Measurements from ENCODE around the gene MTMR8. TPM values are rescaled to one million over a fixed set of nuclear protein-coding genes. Genes with fewer than 3 reads are reported as not detected.

MTMR8 gene
- total and polyA plus RNA-seq, 9 of the 15 experiments (the other 6 are each of a cell fraction or from before 2014, with no cell fraction given): 1.8 to 5.5 (median 3.0) TPM

DNA sequence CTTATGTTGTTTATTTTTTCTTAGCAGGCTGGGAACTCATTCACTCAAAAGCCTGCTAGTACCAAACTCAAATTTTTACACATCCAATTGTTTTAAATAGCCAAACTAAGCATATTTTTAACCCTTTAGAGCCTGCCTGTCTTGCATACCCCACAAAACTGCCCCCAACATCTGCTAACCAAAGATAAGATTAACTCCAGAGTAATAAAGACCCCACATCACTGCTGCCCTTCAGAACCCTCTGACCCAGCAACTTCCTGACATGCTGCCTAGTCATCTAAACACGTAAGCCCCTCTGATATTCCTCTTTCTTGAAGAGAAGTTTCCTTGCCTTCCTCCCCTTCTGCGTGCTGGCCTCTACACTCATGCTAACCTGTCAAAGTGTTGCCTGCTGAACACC, 104.1 kb downstream of the MTMR8 start:
- H4K20me1 ChIP-seq (replicated peaks; ENCODE audit: control insufficient read depth, insufficient read depth, low read length): no peaks in the 10 kb centered on the region
- no peaks in the 10 kb centered on the region for H3K79me2 ChIP-seq (ENCODE audit: control insufficient read depth, insufficient read depth, low read length)
- DNase-seq (ENCODE audit: extremely low read depth in 1 of 4, low spot score in 3 of 4): peak in 2 of 4 experiments; percentile 9 to 23
- peak overlapping the region; percentile 46; the same call in 2 of the 3 replicates for H3K27ac ChIP-seq (ENCODE audit: extremely low read depth, low read depth, low read length)
- H3K36me3 ChIP-seq (ENCODE audit: control insufficient read depth, insufficient read depth, low read length): no peaks in the 10 kb centered on the region
- no peak overlapping the region for H3K9ac ChIP-seq (ENCODE audit: insufficient read depth in 1 of 2, low read depth in 2 of 2, low read length in 2 of 2)
- no peak overlapping the region for H3K4me3 ChIP-seq
- ChIA-PET POLR2A (no interaction called here), CTCF (ENCODE audit: low intra/inter-chr PET ratio) (no interaction called here)
- no peak for ATAC-seq
- no peak overlapping the region for H2AFZ ChIP-seq (ENCODE audit: low read depth, low read length)
- no peaks in the 10 kb centered on the region for H3K27me3 ChIP-seq (ENCODE audit: control insufficient read depth in 2 of 2, insufficient read depth in 2 of 2, low read length in 2 of 2)
- no peaks in the 10 kb centered on the region for H3K9me1 ChIP-seq (ENCODE audit: control insufficient read depth, insufficient read depth, low read length)
- no peak for TF ChIP-seq KAT7 (CRISPR knock-in tag; IDR thresholded peaks at IDR 0.05; ENCODE audit: borderline replicate concordance)
- TF ChIP-seq ARID1B (IDR thresholded peaks at IDR 0.05): peak; percentile 51; the same call in 1 of the 2 replicates
- TF ChIP-seq CBFA2T2 (conservative IDR thresholded peaks at IDR 0.05): peak; percentile 17; the same call in 1 of the 2 replicates
- no peak for TF ChIP-seq ZBTB8A (IDR thresholded peaks at IDR 0.05; ENCODE audit: partially characterized antibody)
- peak; percentile 13; the same call in 1 of the 2 replicates for TF ChIP-seq EP300 (IDR thresholded peaks at IDR 0.05; ENCODE audit: low read length)
- peak; percentile 64 for TF ChIP-seq CBFA2T3 (IDR thresholded peaks at IDR 0.05)
- peak; percentile 57 for FAIRE-seq
- H3K4me2 ChIP-seq (ENCODE audit: insufficient read depth, low read length): no peak overlapping the region
- intact Hi-C loops (cut with micrococcal nuclease): no loop called here
- no peaks in the 10 kb centered on the region for H3K9me3 ChIP-seq (replicated peaks; ENCODE audit: control insufficient read depth, insufficient read depth, low read depth, low read length)
- no peaks in the 10 kb centered on the region; a peak in 2 of 5 replicates for H3K4me1 ChIP-seq (replicated peaks in 1 of 2; ENCODE audit: control insufficient read depth in 2 of 2, insufficient read depth in 2 of 2, low read length in 2 of 2)
- in situ Hi-C loops (cut with MboI): no loop called here
- no TSS peak for BruUV-seq (replicated peaks)
- WGBS (ENCODE audit: insufficient coverage, low coverage, missing lambda C conversion rate): 0% methylated on average over 2 of the region's 2 CpGs

DNA sequence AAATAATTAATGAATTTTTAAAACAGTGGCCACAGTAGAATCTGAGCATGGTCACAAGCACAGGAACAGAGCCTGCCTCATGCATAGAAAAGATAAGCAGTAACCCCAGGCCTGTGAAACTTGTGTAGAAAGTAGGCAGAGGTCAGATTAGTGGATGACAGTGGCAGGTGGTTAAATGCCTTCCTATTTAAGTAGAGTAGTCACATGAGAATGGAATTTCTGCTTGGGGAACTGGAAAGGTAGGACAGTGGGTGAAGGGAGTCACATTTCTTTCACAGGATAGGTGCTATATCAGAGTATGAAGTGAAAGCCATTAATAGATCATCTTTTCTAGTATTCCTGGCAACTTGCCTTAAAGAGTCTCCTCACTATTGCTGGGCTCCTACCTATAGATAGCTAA, 130.0 kb downstream of the MTMR8 start:
- Histone ChIP-seq H3K27ac (ENCODE audit: extremely low read depth, low read depth, low read length) (no peak overlapping the region), H4K20me1 (replicated peaks; ENCODE audit: control insufficient read depth, insufficient read depth, low read length) (no peaks in the 10 kb centered on the region), H3K4me2 (ENCODE audit: insufficient read depth, low read length) (no peak overlapping the region), H3K4me3 (no peak overlapping the region), H3K36me3 (ENCODE audit: control insufficient read depth, insufficient read depth, low read length) (no peaks in the 10 kb centered on the region), H3K4me1 (replicated peaks in 1 of 2; ENCODE audit: control insufficient read depth in 2 of 2, insufficient read depth in 2 of 2, low read length in 2 of 2) (no peaks in the 10 kb centered on the region), H3K79me2 (ENCODE audit: control insufficient read depth, insufficient read depth, low read length) (no peaks in the 10 kb centered on the region), H3K27me3 (ENCODE audit: control insufficient read depth in 2 of 2, insufficient read depth in 2 of 2, low read length in 2 of 2) (no peaks in the 10 kb centered on the region), H3K9me3 (replicated peaks; ENCODE audit: control insufficient read depth, insufficient read depth, low read depth, low read length) (no peaks in the 10 kb centered on the region), H3K9ac (ENCODE audit: insufficient read depth in 1 of 2, low read depth in 2 of 2, low read length in 2 of 2) (no peak overlapping the region), H2AFZ (ENCODE audit: low read depth, low read length) (no peak overlapping the region), H3K9me1 (ENCODE audit: control insufficient read depth, insufficient read depth, low read length) (no peaks in the 10 kb centered on the region)
- CTCF ChIA-PET (ENCODE audit: low intra/inter-chr PET ratio): no interaction called here
- POLR2A ChIA-PET: no interaction called here
- ATAC-seq: no peak
- TF ChIP-seq ARHGAP35 (IDR thresholded peaks at IDR 0.05; ENCODE audit: partially characterized antibody): no peak
- no TSS peak for BruUV-seq (replicated peaks)
- FAIRE-seq: no peak
- intact Hi-C loops (cut with micrococcal nuclease) (no loop called here), in situ Hi-C loops (cut with MboI) (no loop called here)
- DNase-seq (ENCODE audit: extremely low read depth in 1 of 4, low spot score in 3 of 4): no peak

All from K562 (cell line).